ENCODE results near the gene SLC12A6. TPM values are rescaled to one million over a fixed set of nuclear protein-coding genes. Genes with fewer than 3 reads are reported as not detected.
A peak's percentile ranks its signal among the peaks of the same experiment; 100 is the strongest.
"Not testable (repeated sequence)": the region's sequence is repeated elsewhere in the genome, so short reads cannot be mapped to it uniquely, and the experiment has no call there.

The SLC12A6 gene
- 25.7 TPM for total RNA-seq
- long read RNA-seq, partial matches to known transcripts: 0 of 5 reads
- long read RNA-seq, other reads (novel, unspliced or antisense): 5 of 5 reads

GRCh38 chr15:34337557-34338306 lies at the start of gene SLC12A6:
Gene SLC12A6, minus strand, starts transcription at chr15:34337781. Its CDS starts 1,101 bp downstream, at chr15:34336680.
- peak; percentile 91 for DNase-seq
- Histone ChIP-seq H3K9me3 (replicated peaks) (no peaks in the 10 kb centered on the region), H3K27ac (replicated peaks) (peak within 1 kb of the TSS; percentile 94), H3K27me3 (ENCODE audit: low read depth) (no peaks in the 10 kb centered on the region), H3K4me1 (peaks cover 75% of the 10 kb centered on the region), H3K36me3 (peaks cover 19% of the 10 kb centered on the region), H3K4me3 (peak within 1 kb of the TSS; percentile 86)
- TF ChIP-seq CTCF (IDR thresholded peaks at IDR 0.05; ENCODE audit: borderline replicate concordance): no peak
- intact Hi-C loops (cut with micrococcal nuclease): no loop called here

- H3K9me3 ChIP-seq (replicated peaks); H3K27ac ChIP-seq (replicated peaks); H3K36me3 ChIP-seq; DNase-seq; H3K4me3 ChIP-seq; H3K27me3 ChIP-seq (ENCODE audit: low read depth); intact Hi-C loops (cut with micrococcal nuclease); H3K4me1 ChIP-seq: not testable (repeated sequence)
These were observed 44.4 kb upstream of the SLC12A6 start for GRCh38 chr15:34381829-34382521.

GRCh38 chr15:34380491-34380890 lies 42.9 kb upstream of the SLC12A6 start:
- H3K4me1 ChIP-seq; DNase-seq; H3K27ac ChIP-seq (replicated peaks); H3K4me3 ChIP-seq; H3K36me3 ChIP-seq; H3K9me3 ChIP-seq (replicated peaks); H3K27me3 ChIP-seq (ENCODE audit: low read depth); intact Hi-C loops (cut with micrococcal nuclease): not testable (repeated sequence)

GRCh38 chr15:34376856-34377255 lies 39.3 kb upstream of the SLC12A6 start:
- no peak for DNase-seq
- Histone ChIP-seq H3K27ac (replicated peaks) (no peak overlapping the region), H3K4me1 (peaks cover 8% of the 10 kb centered on the region), H3K36me3 (no peaks in the 10 kb centered on the region), H3K4me3 (no peak overlapping the region), H3K27me3 (ENCODE audit: low read depth) (no peaks in the 10 kb centered on the region), H3K9me3 (replicated peaks) (no peaks in the 10 kb centered on the region)
- intact Hi-C loops (cut with micrococcal nuclease): no loop called here
- no peak for TF ChIP-seq CTCF (IDR thresholded peaks at IDR 0.05; ENCODE audit: borderline replicate concordance)

GRCh38 chr15:34375541-34375940 lies 38.0 kb upstream of the SLC12A6 start:
- H3K36me3 ChIP-seq; H3K9me3 ChIP-seq (replicated peaks); intact Hi-C loops (cut with micrococcal nuclease); DNase-seq; H3K27me3 ChIP-seq (ENCODE audit: low read depth); H3K4me3 ChIP-seq; H3K27ac ChIP-seq (replicated peaks); H3K4me1 ChIP-seq: not testable (repeated sequence)

- intact Hi-C loops (cut with micrococcal nuclease): loop anchor here (5.0 kb wide), 1 partner anchor 138 kb away; no protein-coding TSS in a partner anchor
- no peaks in the 10 kb centered on the region for H3K9me3 ChIP-seq (replicated peaks)
- DNase-seq: no peak
- H3K27me3 ChIP-seq (ENCODE audit: low read depth): no peaks in the 10 kb centered on the region
- H3K4me3 ChIP-seq: no peak overlapping the region
- no peak for TF ChIP-seq CTCF (IDR thresholded peaks at IDR 0.05; ENCODE audit: borderline replicate concordance)
- peaks cover 7% of the 10 kb centered on the region for H3K4me1 ChIP-seq
- H3K27ac ChIP-seq (replicated peaks): no peak overlapping the region
- H3K36me3 ChIP-seq: no peaks in the 10 kb centered on the region
These were observed 37.2 kb upstream of the SLC12A6 start for GRCh38 chr15:34374816-34375215.

- intact Hi-C loops (cut with micrococcal nuclease): loop anchor here (5.0 kb wide), 1 partner anchor 137 kb away; no protein-coding TSS in a partner anchor
- Histone ChIP-seq H3K36me3 (no peaks in the 10 kb centered on the region), H3K4me3 (no peak overlapping the region), H3K27ac (replicated peaks) (no peak overlapping the region), H3K9me3 (replicated peaks) (no peaks in the 10 kb centered on the region), H3K27me3 (ENCODE audit: low read depth) (no peaks in the 10 kb centered on the region), H3K4me1 (no peaks in the 10 kb centered on the region)
- TF ChIP-seq CTCF (IDR thresholded peaks at IDR 0.05; ENCODE audit: borderline replicate concordance): no peak
- no peak for DNase-seq
These were observed 36.4 kb upstream of the SLC12A6 start for GRCh38 chr15:34373951-34374350.

Data from left ventricle myocardium inferior (tissue), 1 donor.